PC-3 (cell line): Measurements from ENCODE around the gene VASH2. TPM values are rescaled to one million over a fixed set of nuclear protein-coding genes. Genes with fewer than 3 reads are reported as not detected.

Experiments used
- ATAC-seq: fragments of 200-7000 bp; cut with Tn5 transposase; 2 replicates; pipeline ENCODE4 v1.9.1; 2020; ENCODE audit warnings: mild to moderate bottlenecking, moderate library complexity
- BruUV-seq: library from RNA; stranded (reverse); fragments of 400-500 nt; replicated peaks from 2 replicates; lab custom pipeline; 2021; lab: Mats Ljungman, UMichigan
- CTCF ChIA-PET: fragments of 300-600 bp; sonication (Branson Sonifier 250); formaldehyde crosslinking; loops from one replicate; lab custom pipeline; 2022; ENCODE audit warnings: antibody characterized with exemption; lab: Charles Lee
- POLR2A ChIA-PET: fragments of 300-600 bp; sonication (Branson Sonifier 250); formaldehyde crosslinking; loops from one replicate; lab custom pipeline; 2022; ENCODE audit warnings: antibody characterized with exemption; ENCODE audit not compliant: unreplicated experiment; lab: Charles Lee
- DNase-seq: peaks from one replicate; pipeline ENCODE4 v3.0.0-alpha.2; 2015
- H2AFZ ChIP-seq: fragments of 300-600 bp; sonication (generic); 2 replicates; pipeline ENCODE4 v1.6.0; 2016; ENCODE audit warnings: antibody characterized with exemption, low read length
- H3F3A ChIP-seq: fragments of 300-600 bp; sonication (generic); one replicate; pipeline ENCODE4 v1.6.0; 2017; ENCODE audit warnings: antibody characterized with exemption, low read length, control low read depth, mild to moderate bottlenecking; ENCODE audit not compliant: unreplicated experiment
- H3K27ac ChIP-seq: fragments of 300-600 bp; sonication (generic); 2 replicates; pipeline ENCODE4 v1.5.1; 2016; ENCODE audit warnings: mild to moderate bottlenecking, low read length
- H3K27me3 ChIP-seq: fragments of 300-600 bp; sonication (generic); 2 replicates; pipeline ENCODE4 v1.6.1; 2016; ENCODE audit warnings: low read length, mixed read lengths
- H3K36me3 ChIP-seq: fragments of 300-600 bp; sonication (generic); 2 replicates; pipeline ENCODE4 v1.6.1; 2016; ENCODE audit warnings: low read depth, mixed run types, low read length, mixed read lengths
- H3K4me1 ChIP-seq: fragments of 300-600 bp; sonication (generic); 2 replicates; pipeline ENCODE4 v1.5.1; 2016; ENCODE audit warnings: low read length; ENCODE audit not compliant: insufficient read depth
- H3K4me2 ChIP-seq: fragments of 300-600 bp; sonication (generic); 2 replicates; pipeline ENCODE4 v1.6.0; 2016; ENCODE audit warnings: low read length
- H3K4me3 ChIP-seq: fragments of 300-600 bp; sonication (generic); 2 replicates; pipeline ENCODE4 v1.5.1; 2016; ENCODE audit warnings: mild to moderate bottlenecking, low read length, mixed read lengths
- H3K79me2 ChIP-seq: fragments of 300-600 bp; sonication (generic); 2 replicates; pipeline ENCODE4 v1.6.1; 2017; ENCODE audit warnings: low read length, mixed read lengths
- H3K9ac ChIP-seq: fragments of 300-600 bp; sonication (generic); 2 replicates; pipeline ENCODE4 v1.6.0; 2016; ENCODE audit warnings: mild to moderate bottlenecking, low read length
- H3K9me2 ChIP-seq: fragments of 300-600 bp; sonication (generic); replicated peaks from 2 replicates; pipeline ENCODE4 v1.6.1; 2016; ENCODE audit warnings: mixed run types, low read length, mixed read lengths
- H3K9me3 ChIP-seq: fragments of 300-600 bp; sonication (generic); 2 replicates; pipeline ENCODE4 v1.6.1; 2016; ENCODE audit warnings: low read length, mixed read lengths
- H4K20me1 ChIP-seq: fragments of 300-600 bp; sonication (generic); 2 replicates; pipeline ENCODE4 v1.6.1; 2016; ENCODE audit warnings: low read length, mixed read lengths
- EZH2 ChIP-seq: fragments of 300-600 bp; sonication (generic); IDR thresholded peaks from one replicate; pipeline ENCODE4 v1.6.1; 2017; ENCODE audit warnings: antibody characterized with exemption, mild to moderate bottlenecking, low read length; ENCODE audit not compliant: unreplicated experiment
- EZH2phosphoT487 ChIP-seq: fragments of 300-600 bp; sonication (generic); IDR thresholded peaks from 2 replicates; pipeline ENCODE4 v1.6.1; 2018; ENCODE audit warnings: mild to moderate bottlenecking, antibody characterized with exemption, low read length, borderline replicate concordance
- intact Hi-C: fragments of 100-400 bp; cut with micrococcal nuclease; formaldehyde crosslinking; loops from 2 replicates; pipeline ENCODE4 v1.9.0; 2023
- total RNA-seq: library from RNA; depleted of rRNA; stranded (reverse); fragments of >200 nt; gene quantifications from 2 replicates; pipeline ENCODE4 v1.2.3, GENCODE V29; 2014; rRNA removed
- TF ChIP-seq, protein P1 (sequence below): fragments of 300-600 bp; sonication (generic); conservative IDR thresholded peaks from 2 replicates; pipeline ENCODE4 v1.5.1; 2017; ENCODE audit warnings: antibody characterized with exemption, low read depth, mild to moderate bottlenecking, low read length

Gene VASH2
- total RNA-seq, 1 experiment from 2014 or later: 4.7 TPM

- TF ChIP-seq, protein P1, sequence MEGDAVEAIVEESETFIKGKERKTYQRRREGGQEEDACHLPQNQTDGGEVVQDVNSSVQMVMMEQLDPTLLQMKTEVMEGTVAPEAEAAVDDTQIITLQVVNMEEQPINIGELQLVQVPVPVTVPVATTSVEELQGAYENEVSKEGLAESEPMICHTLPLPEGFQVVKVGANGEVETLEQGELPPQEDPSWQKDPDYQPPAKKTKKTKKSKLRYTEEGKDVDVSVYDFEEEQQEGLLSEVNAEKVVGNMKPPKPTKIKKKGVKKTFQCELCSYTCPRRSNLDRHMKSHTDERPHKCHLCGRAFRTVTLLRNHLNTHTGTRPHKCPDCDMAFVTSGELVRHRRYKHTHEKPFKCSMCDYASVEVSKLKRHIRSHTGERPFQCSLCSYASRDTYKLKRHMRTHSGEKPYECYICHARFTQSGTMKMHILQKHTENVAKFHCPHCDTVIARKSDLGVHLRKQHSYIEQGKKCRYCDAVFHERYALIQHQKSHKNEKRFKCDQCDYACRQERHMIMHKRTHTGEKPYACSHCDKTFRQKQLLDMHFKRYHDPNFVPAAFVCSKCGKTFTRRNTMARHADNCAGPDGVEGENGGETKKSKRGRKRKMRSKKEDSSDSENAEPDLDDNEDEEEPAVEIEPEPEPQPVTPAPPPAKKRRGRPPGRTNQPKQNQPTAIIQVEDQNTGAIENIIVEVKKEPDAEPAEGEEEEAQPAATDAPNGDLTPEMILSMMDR: no peak
- no peak for TF ChIP-seq EZH2
- no peak for TF ChIP-seq EZH2phosphoT487
- Histone ChIP-seq H3F3A (no peaks in the 10 kb centered on the region), H4K20me1 (no peaks in the 10 kb centered on the region), H3K4me1 (no peaks in the 10 kb centered on the region), H3K9me2 (no peaks in the 10 kb centered on the region), H3K9me3 (no peaks in the 10 kb centered on the region), H3K4me3 (no peak overlapping the region), H3K79me2 (no peaks in the 10 kb centered on the region), H2AFZ (no peak overlapping the region), H3K9ac (no peak overlapping the region), H3K27me3 (no peaks in the 10 kb centered on the region), H3K27ac (no peak overlapping the region), H3K4me2 (no peak overlapping the region), H3K36me3 (no peaks in the 10 kb centered on the region)
- intact Hi-C loops: no loop called here
- BruUV-seq: no TSS peak
- POLR2A ChIA-PET: no interaction called here
- DNase-seq (no peak), ATAC-seq (no peak)
- CTCF ChIA-PET: no interaction called here
Measured at GRCh38 chr1:213032651-213033050, 82.3 kb downstream of the VASH2 start.

- ATAC-seq (no peak), DNase-seq (no peak)
- H3K27ac ChIP-seq: no peak overlapping the region
- no peak overlapping the region for H3K4me3 ChIP-seq
- ChIA-PET POLR2A (no interaction called here), CTCF (no interaction called here)
- H3K9ac ChIP-seq: no peak overlapping the region
- H3K79me2 ChIP-seq: no peaks in the 10 kb centered on the region
- no TSS peak for BruUV-seq
- no peak overlapping the region for H2AFZ ChIP-seq
- H4K20me1 ChIP-seq: no peaks in the 10 kb centered on the region
- no peaks in the 10 kb centered on the region for H3K36me3 ChIP-seq
- H3K9me3 ChIP-seq: no peaks in the 10 kb centered on the region
- H3K4me2 ChIP-seq: no peak overlapping the region
- no peaks in the 10 kb centered on the region for H3K27me3 ChIP-seq
- intact Hi-C loops: no loop called here
- TF ChIP-seq EZH2phosphoT487 (no peak), EZH2 (no peak)
- TF ChIP-seq, protein P1: no peak
- no peaks in the 10 kb centered on the region for H3K4me1 ChIP-seq
- H3F3A ChIP-seq: no peaks in the 10 kb centered on the region
- H3K9me2 ChIP-seq: no peaks in the 10 kb centered on the region
Measured at GRCh38 chr1:213034713-213035112, 84.4 kb downstream of the VASH2 start.

- Histone ChIP-seq H3K9ac (no peak overlapping the region), H3K36me3 (no peaks in the 10 kb centered on the region), H3K9me2 (no peaks in the 10 kb centered on the region), H3K27me3 (no peaks in the 10 kb centered on the region), H4K20me1 (no peaks in the 10 kb centered on the region), H3K27ac (no peak overlapping the region), H2AFZ (no peak overlapping the region), H3K4me3 (no peak overlapping the region), H3F3A (no peaks in the 10 kb centered on the region), H3K4me2 (no peak overlapping the region), H3K79me2 (no peaks in the 10 kb centered on the region), H3K9me3 (no peaks in the 10 kb centered on the region), H3K4me1 (no peaks in the 10 kb centered on the region)
- ChIA-PET POLR2A (no interaction called here), CTCF (no interaction called here)
- TF ChIP-seq, protein P1: no peak
- TF ChIP-seq EZH2phosphoT487 (no peak), EZH2 (no peak)
- DNase-seq (no peak), ATAC-seq (no peak)
- intact Hi-C loops: no loop called here
- BruUV-seq: no TSS peak
Measured at GRCh38 chr1:213035573-213035972, 85.2 kb downstream of the VASH2 start.

Other genes with a start within 250 kb of the VASH2 start
- gene NSL1, start 158.8 kb upstream of the VASH2 start, total RNA-seq: 37.3 and 56.1 TPM in 2 replicates
- 8.8 and 12.7 TPM in 2 replicates for gene TATDN3, start 158.6 kb upstream of the VASH2 start, total RNA-seq
- gene SPATA45, start 102.9 kb upstream of the VASH2 start, total RNA-seq: not detected in 2 replicates
- 13.9 and 15.4 TPM in 2 replicates for gene FLVCR1, start 92.3 kb upstream of the VASH2 start, total RNA-seq
- 27.0 and 36.8 TPM in 2 replicates for gene ANGEL2, start 65.3 kb downstream of the VASH2 start, total RNA-seq
- gene RPS6KC1, start 100.7 kb downstream of the VASH2 start, total RNA-seq: 21.1 and 22.3 TPM in 2 replicates